GM12878 (cell line): Measurements from ENCODE around the gene TUBB3. TPM values are rescaled to one million over a fixed set of nuclear protein-coding genes. Genes with fewer than 3 reads are reported as not detected.

Source experiments
- ATAC-seq: fragments of 200-7000 bp; cut with Tn5 transposase; 3 replicates; pipeline ENCODE4 v1.9.1; 2020; ENCODE audit warnings: mild to moderate bottlenecking, moderate library complexity
- BruUV-seq: library from RNA; stranded (reverse); fragments of 400-500 nt; replicated peaks from 2 replicates; lab custom pipeline; 2021; lab: Mats Ljungman, UMichigan
- CTCF ChIA-PET: fragments of 300-600 bp; sonication (Branson Sonifier 250); formaldehyde crosslinking; extraction: SDS; loops from one replicate; lab custom pipeline; 2021; ENCODE audit warnings: inconsistent platforms; lab: Yijun Ruan, JAX
- POLR2A ChIA-PET: fragments of 350-600 bp; formaldehyde crosslinking; extraction: SDS; loops from one replicate; lab custom pipeline; 2021; ENCODE audit warnings: inconsistent platforms; lab: Charles Lee
- RAD21 ChIA-PET: fragments of 300-600 bp; sonication (Branson Sonifier 250); formaldehyde crosslinking; loops from one replicate; lab custom pipeline; 2023; ENCODE audit warnings: antibody characterized with exemption; ENCODE audit not compliant: unreplicated experiment; lab: Charles Lee
- SMC1A ChIA-PET: fragments of 300-600 bp; sonication (Branson Sonifier 250); formaldehyde crosslinking; loops from one replicate; lab custom pipeline; 2023; ENCODE audit not compliant: unreplicated experiment, uncharacterized antibody; lab: Charles Lee
- DNase-seq: peaks from one replicate; pipeline ENCODE4 v3.0.0-alpha.2; 2011; ENCODE audit warnings: low read depth, low spot score
- FAIRE-seq: peaks from 3 replicates; lab custom pipeline; 2011; peaks lifted over from hg19 to GRCh38; lab: Jason Lieb, UNC
- H2AFZ ChIP-seq: 2 replicates; pipeline ENCODE4 v1.6.0; 2011; ENCODE audit warnings: low read depth, low read length, control low read depth; ENCODE audit not compliant: control insufficient read depth
- H3K27ac ChIP-seq: 2 replicates; pipeline ENCODE4 v1.5.1; 2011; ENCODE audit warnings: control low read depth; ENCODE audit not compliant: control insufficient read depth, insufficient read depth
- H3K27me3 ChIP-seq, 2 experiments: replicated peaks in 1 of 2; 2 replicates each; pipeline versions ENCODE4 v1.6.0 to v1.6.1; 2011; ENCODE audit warnings: low read length in 1 of 2; ENCODE audit not compliant: control insufficient read depth in 2 of 2, insufficient read depth in 2 of 2
- H3K36me3 ChIP-seq, 2 experiments: 2 replicates each; pipeline ENCODE4 v1.5.1; 2011; ENCODE audit warnings: low read length in 1 of 2; ENCODE audit not compliant: control insufficient read depth in 2 of 2, insufficient read depth in 2 of 2
- H3K4me1 ChIP-seq: 2 replicates; pipeline ENCODE4 v1.6.1; 2011; ENCODE audit warnings: mild to moderate bottlenecking, low read length, moderate library complexity, mixed read lengths; ENCODE audit not compliant: control insufficient read depth, insufficient read depth
- H3K4me2 ChIP-seq: 2 replicates; pipeline ENCODE4 v1.6.0; 2011; ENCODE audit warnings: control low read depth; ENCODE audit not compliant: control insufficient read depth, insufficient read depth
- H3K4me3 ChIP-seq: fragments of 200-600 bp; sonication (generic); 2 replicates; pipeline ENCODE4 v1.5.1; 2016
- H3K79me2 ChIP-seq: 2 replicates; pipeline ENCODE4 v1.6.0; 2011; ENCODE audit warnings: low read length; ENCODE audit not compliant: control insufficient read depth, insufficient read depth
- H3K9ac ChIP-seq: 2 replicates; pipeline ENCODE4 v1.8.0; 2011; ENCODE audit warnings: low read length, control low read depth, mixed read lengths; ENCODE audit not compliant: control insufficient read depth, insufficient read depth
- H3K9me3 ChIP-seq: replicated peaks from 3 replicates; pipeline ENCODE4 v1.5.1; 2011; ENCODE audit warnings: mild to moderate bottlenecking, low read length; ENCODE audit not compliant: control insufficient read depth, insufficient read depth
- H4K20me1 ChIP-seq: 2 replicates; pipeline ENCODE4 v1.6.0; 2011; ENCODE audit not compliant: control insufficient read depth, insufficient read depth
- ATF3 ChIP-seq: IDR thresholded peaks from 2 replicates; pipeline ENCODE4 v1.6.1; 2011; ENCODE audit warnings: low read depth, mild to moderate bottlenecking, low read length, moderate library complexity, borderline replicate concordance; ENCODE audit errors: extremely low read depth
- CEBPZ ChIP-seq: fragments of 150-350 bp; IDR thresholded peaks from 2 replicates; pipeline ENCODE4 v1.6.1; 2016; ENCODE audit warnings: low read depth, low read length
- CREM ChIP-seq: IDR thresholded peaks from 2 replicates; pipeline ENCODE4 v1.6.1; 2014; ENCODE audit warnings: antibody characterized with exemption, low read depth
- EP300 ChIP-seq, 2 experiments: fragments of 150-350 bp in 1 of 2; IDR thresholded peaks; 2 replicates each; pipeline ENCODE4 v1.6.1; 2011 to 2012; ENCODE audit warnings: low read depth in 2 of 2, low read length in 2 of 2, borderline replicate concordance in 1 of 2, improper control_type of control experiment in 1 of 2, inconsistent platforms in 1 of 2; ENCODE audit not compliant: control insufficient read depth in 1 of 2
- EZH2 ChIP-seq: IDR thresholded peaks from 2 replicates; pipeline ENCODE4 v1.6.1; 2012; ENCODE audit warnings: low read depth, mild to moderate bottlenecking, control low read depth, inconsistent platforms, low read length, borderline replicate concordance; ENCODE audit not compliant: control insufficient read depth
- HDAC6 ChIP-seq: fragments of 200-600 bp; sonication (generic); IDR thresholded peaks from one replicate; pipeline ENCODE4 v1.8.0; 2017; ENCODE audit warnings: antibody characterized with exemption; ENCODE audit not compliant: unreplicated experiment
- MTA2 ChIP-seq: fragments of 450-650 bp; IDR thresholded peaks from 2 replicates; pipeline ENCODE4 v1.6.1; 2016; ENCODE audit warnings: low read depth, mild to moderate bottlenecking, moderate library complexity
- MYC ChIP-seq: IDR thresholded peaks from 2 replicates; pipeline ENCODE4 v1.6.1; 2011; ENCODE audit warnings: mild to moderate bottlenecking, low read length, moderate library complexity, inconsistent platforms; ENCODE audit not compliant: insufficient read depth, insufficient replicate concordance, insufficient read length, severe bottlenecking
- NRF1 ChIP-seq: conservative IDR thresholded peaks from 2 replicates; pipeline ENCODE4 v1.6.1; 2011; ENCODE audit warnings: mild to moderate bottlenecking, low read depth, low read length, improper control_type of control experiment
- POU2F2 ChIP-seq: IDR thresholded peaks from 3 replicates; pipeline ENCODE4 v1.6.1; 2011; ENCODE audit warnings: low read depth, mild to moderate bottlenecking, low read length, borderline replicate concordance
- RBBP5 ChIP-seq: fragments of 200-600 bp; sonication (generic); conservative IDR thresholded peaks from 2 replicates; pipeline ENCODE4 v1.6.1; 2016
- RFX5 ChIP-seq: IDR thresholded peaks from 2 replicates; pipeline ENCODE4 v1.6.1; 2011; ENCODE audit warnings: low read depth, low read length, improper control_type of control experiment
- SP1 ChIP-seq: IDR thresholded peaks from one replicate; pipeline ENCODE4 v1.6.1; 2011; ENCODE audit warnings: low read depth, low read length
- SPI1 ChIP-seq: IDR thresholded peaks from 2 replicates; pipeline ENCODE4 v1.6.1; 2011; ENCODE audit warnings: low read depth, mild to moderate bottlenecking, low read length, moderate library complexity, borderline replicate concordance; ENCODE audit not compliant: insufficient read depth
- TAF1 ChIP-seq: IDR thresholded peaks from 2 replicates; pipeline ENCODE4 v1.6.1; 2011; ENCODE audit warnings: mild to moderate bottlenecking, low read depth, low read length, borderline replicate concordance
- ZBTB11 ChIP-seq: fragments of 450-650 bp; formaldehyde crosslinking; IDR thresholded peaks from 2 replicates; pipeline ENCODE4 v1.5.0; 2022; ENCODE audit warnings: mild to moderate bottlenecking, missing genetic modification characterization
- ZNF24 ChIP-seq: fragments of 450-650 bp; IDR thresholded peaks from 2 replicates; pipeline ENCODE4 v1.6.1; 2017; ENCODE audit warnings: antibody characterized with exemption, mild to moderate bottlenecking
- WGBS: methylation state at CpG from one replicate; pipeline ENCODE4 v1.1.6; 2016; ENCODE audit warnings: low lambda C conversion rate; ENCODE audit not compliant: insufficient replicate concordance, insufficient coverage; ENCODE audit errors: missing lambda C conversion rate; 5-methylcytosine and 5-hydroxymethylcytosine counted together
- in situ Hi-C: fragments of 300-500 bp; cut with MboI; formaldehyde crosslinking; loops from 9 replicates; pipeline ENCODE4 v1.14.3; 2018; ENCODE audit warnings: mixed read lengths
- intact Hi-C: fragments of 100-400 bp; cut with micrococcal nuclease; formaldehyde crosslinking; loops from one replicate; pipeline ENCODE4 v1.14.2; 2022; ENCODE audit not compliant: unreplicated experiment
- polyA plus RNA-seq, 11 experiments: library from polyadenylated mRNA; depleted of rRNA in 4 of 11; unstranded in 6 of 11; stranded (reverse) in 5 of 11; fragments of >200 nt; fragmentation: Nextera tagmentation in 4 of 11; fragmentation: Illumina TruSeq in 1 of 11; extraction: Ambion mirVana in 4 of 11; extraction: Trizol in 1 of 11; gene quantifications; 1 replicate in 1 of 11; 2 replicates in 10 of 11; pipeline versions ENCODE4 v1.2.1 to v1.2.3, GENCODE V29; 2011 to 2016; ENCODE audit warnings: inconsistent platforms in 2 of 11, missing spikeins in 2 of 11, low read depth in 1 of 11
- total RNA-seq, 4 experiments: library from RNA; depleted of rRNA in 3 of 4; stranded (reverse); fragments of >200 nt in 3 of 4; fragmentation: Illumina TruSeq in 1 of 4; extraction: Trizol in 1 of 4; gene quantifications; 2 replicates each; pipeline versions ENCODE4 v1.2.1 to v1.2.3, GENCODE V29; 2013 to 2021

TUBB3 gene
- total and polyA plus RNA-seq, 10 of the 15 experiments (the other 5 are each of a cell fraction or from before 2014, with no cell fraction given), result 0.09 to 2.5 (median 0.58) TPM; not detected in 1

- TF ChIP-seq ZBTB11, result no peak
- no peak for TF ChIP-seq HDAC6
- no peak for TF ChIP-seq EP300 (IDR thresholded peaks at IDR 0.05; ENCODE audit: borderline replicate concordance in 1 of 2, control insufficient read depth in 1 of 2, low read depth in 2 of 2, low read length in 2 of 2)
- no peak for TF ChIP-seq ZNF24
Observed at GRCh38 chr16:89982318-89982717, 59.2 kb downstream of the TUBB3 start (continued).

GRCh38 chr16:89983536-89983935, 60.4 kb downstream of the TUBB3 start:
- no peaks in the 10 kb centered on the region for H3K9me3 ChIP-seq
- ChIA-PET SMC1A (no interaction called here), POLR2A (no interaction called here), RAD21 (no interaction called here), CTCF (interaction anchor here (0.8 to 0.9 kb wide), 2 partner anchors 35 to 73 kb away, joined by 3 read pairs; no protein-coding TSS in a partner anchor)
- no peaks in the 10 kb centered on the region for H3K79me2 ChIP-seq
- WGBS, result 89% methylated on average over 15 of the region's 15 CpGs
- no peaks in the 10 kb centered on the region for H3K4me1 ChIP-seq
- peaks cover 25 to 39% of the 10 kb centered on the region in 2 experiments for H3K36me3 ChIP-seq
- no peak for ATAC-seq
- no TSS peak for BruUV-seq
- no peak overlapping the region for H3K9ac ChIP-seq
- no peak for DNase-seq
- in situ Hi-C loops, result no loop called here
- no peak overlapping the region for H3K27ac ChIP-seq
- FAIRE-seq, result no peak
- no peaks in the 10 kb centered on the region for H4K20me1 ChIP-seq
- no peak overlapping the region for H3K4me3 ChIP-seq
- no peak overlapping the region for H3K4me2 ChIP-seq
- H3K27me3 ChIP-seq, result no peaks in the 10 kb centered on the region
- intact Hi-C loops, result no loop called here
- H2AFZ ChIP-seq, result no peak overlapping the region
- TF ChIP-seq CREM, result no peak
- no peak for TF ChIP-seq MTA2
- no peak for TF ChIP-seq RFX5
- TF ChIP-seq MYC, result no peak
- TF ChIP-seq CEBPZ, result no peak
- TF ChIP-seq EZH2, result no peak
- no peak for TF ChIP-seq SP1
- TF ChIP-seq POU2F2, result no peak
- no peak for TF ChIP-seq NRF1
- no peak for TF ChIP-seq SPI1
- TF ChIP-seq RBBP5, result no peak
- TF ChIP-seq ATF3, result no peak
- TF ChIP-seq TAF1, result no peak
